SU-DHL-6 (cell line): Measurements from ENCODE around the gene TLN1.
A peak's percentile ranks its signal among the peaks of the same experiment; 100 is the strongest.

ENCODE experiments used
- H2AFZ ChIP-seq: fragments of 200-600 bp; sonication (generic); 2 replicates; pipeline ENCODE4 v1.6.1; 2014; ENCODE audit warnings: low read depth, mild to moderate bottlenecking, moderate library complexity, mixed read lengths, antibody characterized with exemption, low read length; ENCODE audit not compliant: severe bottlenecking
- H3F3A ChIP-seq: fragments of 200-600 bp; shearing (Covaris generic); 2 replicates; pipeline ENCODE4 v1.6.0; 2016; ENCODE audit warnings: antibody characterized with exemption, mild to moderate bottlenecking; ENCODE audit not compliant: insufficient read depth
- H3K27ac ChIP-seq: fragments of 200-600 bp; sonication (generic); 2 replicates; pipeline ENCODE4 v1.5.1; 2016; ENCODE audit warnings: low read depth, mild to moderate bottlenecking, low read length, moderate library complexity, mixed read lengths
- H3K27me3 ChIP-seq: fragments of 200-600 bp; sonication (generic), shearing (Covaris generic); 2 replicates; pipeline ENCODE4 v1.6.0; 2014; ENCODE audit warnings: mild to moderate bottlenecking, low read length
- H3K36me3 ChIP-seq: fragments of 200-600 bp; sonication (generic); 2 replicates; pipeline ENCODE4 v1.6.1; 2014; ENCODE audit warnings: mild to moderate bottlenecking, low read length, mixed read lengths
- H3K4me2 ChIP-seq: fragments of 300-600, 200-600 bp; shearing (Covaris generic), sonication (generic); 2 replicates; pipeline ENCODE4 v1.6.0; 2014; ENCODE audit warnings: low read length, low read depth, mild to moderate bottlenecking; ENCODE audit not compliant: poor library complexity, severe bottlenecking
- H3K4me3 ChIP-seq: fragments of 200-600 bp; sonication (generic); 2 replicates; pipeline ENCODE4 v1.5.1; 2014; ENCODE audit warnings: antibody characterized with exemption, low read length, mild to moderate bottlenecking, mixed read lengths; ENCODE audit not compliant: insufficient read depth, poor library complexity, severe bottlenecking
- H3K79me2 ChIP-seq: fragments of 200-600 bp; sonication (generic); 2 replicates; pipeline ENCODE4 v1.6.1; 2014; ENCODE audit warnings: mild to moderate bottlenecking, low read length, moderate library complexity; ENCODE audit not compliant: insufficient read depth
- H3K9ac ChIP-seq: fragments of 200-600 bp; sonication (generic); 2 replicates; pipeline ENCODE4 v1.7.0; 2014; ENCODE audit warnings: mild to moderate bottlenecking, low read length
- H3K9me2 ChIP-seq: fragments of 200-600 bp; sonication (generic); replicated peaks from 2 replicates; pipeline ENCODE4 v1.6.1; 2014; ENCODE audit warnings: low read length; ENCODE audit not compliant: insufficient read depth
- H3K9me3 ChIP-seq: fragments of 200-600 bp; sonication (generic); 2 replicates; pipeline ENCODE4 v1.6.1; 2014; ENCODE audit warnings: low read length, mixed read lengths; ENCODE audit not compliant: insufficient read depth
- H4K20me1 ChIP-seq: fragments of 200-600 bp; sonication (generic); 2 replicates; pipeline ENCODE4 v1.6.1; 2014; ENCODE audit warnings: low read depth, mild to moderate bottlenecking, antibody characterized with exemption, low read length, moderate library complexity, mixed read lengths
- EZH2phosphoT487 ChIP-seq: fragments of 200-600 bp; sonication (generic), shearing (Covaris generic); conservative IDR thresholded peaks from 2 replicates; pipeline ENCODE4 v1.6.1; 2018; ENCODE audit warnings: mild to moderate bottlenecking, antibody characterized with exemption, low read length, moderate library complexity, mixed read lengths
- TF ChIP-seq, protein P1 (sequence below): fragments of 200-600 bp; sonication (generic); IDR thresholded peaks from one replicate; pipeline ENCODE4 v1.5.1; 2017; ENCODE audit warnings: antibody characterized with exemption, mild to moderate bottlenecking, low read length, moderate library complexity; ENCODE audit not compliant: insufficient read depth, poor library complexity, severe bottlenecking

TLN1 gene

DNA sequence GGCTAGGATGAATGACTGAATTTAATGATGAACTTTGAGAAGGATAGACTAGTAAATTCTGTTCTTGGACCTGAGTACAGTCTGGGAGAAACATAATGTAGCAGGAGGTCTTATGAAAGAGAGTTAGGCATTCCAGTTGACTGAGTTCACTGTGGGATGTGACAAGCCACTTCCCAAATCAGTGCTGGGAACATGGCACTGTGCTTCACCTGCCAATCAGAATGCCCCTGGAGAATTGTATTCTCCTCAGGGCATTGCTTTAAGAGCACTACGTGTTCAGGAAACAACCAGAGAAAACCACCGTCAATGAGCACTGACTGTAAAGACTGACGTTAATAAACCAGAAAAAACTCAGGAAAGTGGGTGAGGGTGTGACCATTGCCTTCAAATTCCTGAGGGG, 72.7 kb downstream of the TLN1 start:
- peaks cover 51% of the 10 kb centered on the region for H3F3A ChIP-seq
- no peaks in the 10 kb centered on the region for H3K9me3 ChIP-seq
- H3K79me2 ChIP-seq: peaks cover 14% of the 10 kb centered on the region; the same call in 1 of the 2 replicates
- peak overlapping the region; percentile 63 for H3K4me3 ChIP-seq
- no peaks in the 10 kb centered on the region for H3K27me3 ChIP-seq
- H4K20me1 ChIP-seq: no peaks in the 10 kb centered on the region
- no peak overlapping the region for H2AFZ ChIP-seq
- H3K4me2 ChIP-seq: peak overlapping the region; percentile 67
- peak overlapping the region; percentile 65 for H3K9ac ChIP-seq
- H3K27ac ChIP-seq: peak overlapping the region; percentile 83
- H3K36me3 ChIP-seq: no peaks in the 10 kb centered on the region
- no peak for TF ChIP-seq EZH2phosphoT487
- TF ChIP-seq, protein P1, sequence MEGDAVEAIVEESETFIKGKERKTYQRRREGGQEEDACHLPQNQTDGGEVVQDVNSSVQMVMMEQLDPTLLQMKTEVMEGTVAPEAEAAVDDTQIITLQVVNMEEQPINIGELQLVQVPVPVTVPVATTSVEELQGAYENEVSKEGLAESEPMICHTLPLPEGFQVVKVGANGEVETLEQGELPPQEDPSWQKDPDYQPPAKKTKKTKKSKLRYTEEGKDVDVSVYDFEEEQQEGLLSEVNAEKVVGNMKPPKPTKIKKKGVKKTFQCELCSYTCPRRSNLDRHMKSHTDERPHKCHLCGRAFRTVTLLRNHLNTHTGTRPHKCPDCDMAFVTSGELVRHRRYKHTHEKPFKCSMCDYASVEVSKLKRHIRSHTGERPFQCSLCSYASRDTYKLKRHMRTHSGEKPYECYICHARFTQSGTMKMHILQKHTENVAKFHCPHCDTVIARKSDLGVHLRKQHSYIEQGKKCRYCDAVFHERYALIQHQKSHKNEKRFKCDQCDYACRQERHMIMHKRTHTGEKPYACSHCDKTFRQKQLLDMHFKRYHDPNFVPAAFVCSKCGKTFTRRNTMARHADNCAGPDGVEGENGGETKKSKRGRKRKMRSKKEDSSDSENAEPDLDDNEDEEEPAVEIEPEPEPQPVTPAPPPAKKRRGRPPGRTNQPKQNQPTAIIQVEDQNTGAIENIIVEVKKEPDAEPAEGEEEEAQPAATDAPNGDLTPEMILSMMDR: no peak
- H3K9me2 ChIP-seq: no peaks in the 10 kb centered on the region

DNA sequence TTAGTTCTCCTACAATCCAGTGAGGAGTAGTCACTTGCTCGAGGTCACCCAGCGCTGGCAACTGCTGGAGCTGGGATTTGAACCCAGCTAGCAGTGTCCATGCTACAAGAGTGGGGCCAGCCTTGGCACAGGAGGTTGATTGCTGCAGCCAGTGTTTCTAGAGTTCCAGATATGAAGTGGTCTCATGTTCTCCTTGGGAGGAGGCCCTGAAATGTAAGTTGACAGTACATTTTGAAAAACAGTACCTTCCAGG, 73.1 kb downstream of the TLN1 start:
- Histone ChIP-seq H3K4me3 (peak overlapping the region; percentile 63), H3K27me3 (no peaks in the 10 kb centered on the region), H4K20me1 (no peaks in the 10 kb centered on the region), H3K79me2 (peaks cover 10% of the 10 kb centered on the region; the same call in 1 of the 2 replicates), H3K4me2 (peak overlapping the region; percentile 67), H3K36me3 (no peaks in the 10 kb centered on the region), H3K9ac (peak overlapping the region; percentile 65), H3K9me2 (no peaks in the 10 kb centered on the region), H2AFZ (no peak overlapping the region), H3K27ac (peak overlapping the region; percentile 83), H3K9me3 (no peaks in the 10 kb centered on the region), H3F3A (peaks cover 46% of the 10 kb centered on the region)
- no peak for TF ChIP-seq EZH2phosphoT487
- TF ChIP-seq, protein P1: no peak

DNA sequence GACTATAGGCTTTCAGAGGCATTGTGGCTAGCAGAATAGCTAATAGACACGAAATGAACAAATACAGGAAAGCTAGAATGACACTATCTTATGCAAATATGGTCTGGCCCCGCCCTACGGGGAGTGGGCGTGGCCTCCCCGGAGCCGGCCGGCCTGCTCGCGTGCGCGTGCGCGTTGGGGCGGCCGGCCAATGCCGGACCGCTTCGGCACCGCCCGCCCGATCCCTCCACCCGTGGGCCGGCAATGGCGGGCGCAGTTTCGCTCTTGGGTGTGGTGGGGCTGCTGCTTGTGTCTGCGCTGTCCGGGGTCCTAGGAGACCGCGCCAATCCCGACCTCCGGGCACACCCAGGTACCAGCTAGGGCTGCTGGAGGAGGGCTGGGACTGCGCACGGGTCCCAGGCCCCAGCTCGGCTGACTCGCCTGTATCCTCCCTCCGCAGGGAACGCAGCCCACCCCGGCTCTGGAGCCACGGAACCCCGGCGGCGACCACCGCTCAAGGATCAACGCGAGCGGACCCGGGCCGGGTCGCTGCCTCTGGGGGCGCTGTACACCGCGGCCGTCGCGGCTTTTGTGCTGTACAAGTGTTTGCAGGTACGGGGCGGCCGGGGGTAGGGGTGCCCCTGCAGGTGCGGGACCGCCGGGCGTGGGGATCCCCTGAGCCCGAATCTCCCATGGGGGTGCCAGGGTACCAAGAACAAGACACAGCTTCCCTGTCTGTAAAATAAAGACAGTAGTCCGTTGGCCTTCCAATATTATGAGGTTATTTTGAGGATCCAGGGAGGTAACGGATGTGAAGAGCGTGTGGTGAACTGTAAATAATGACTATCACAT, 73.6 kb downstream of the TLN1 start, which contains the start of gene CCDC107:
CCDC107 (plus strand) TSS at position 156 of the 831 bp plus-strand sequence; CDS start at position 244, 88 bp downstream.
- peak within 1 kb of the TSS; percentile 67 for H3K4me2 ChIP-seq
- H3K9me2 ChIP-seq: no peaks in the 10 kb centered on the region
- peaks cover 5% of the 10 kb centered on the region; the same call in 1 of the 2 replicates for H3K79me2 ChIP-seq
- no peak for TF ChIP-seq EZH2phosphoT487
- TF ChIP-seq, protein P1: peak; percentile 94
- H3F3A ChIP-seq: peaks cover 41% of the 10 kb centered on the region
- peak within 1 kb of the TSS; percentile 63 for H3K4me3 ChIP-seq
- peak within 1 kb of the TSS; percentile 65 for H3K9ac ChIP-seq
- H3K9me3 ChIP-seq: no peaks in the 10 kb centered on the region
- H2AFZ ChIP-seq: peak within 1 kb of the TSS; percentile 30
- no peaks in the 10 kb centered on the region for H3K36me3 ChIP-seq
- no peaks in the 10 kb centered on the region for H4K20me1 ChIP-seq
- H3K27me3 ChIP-seq: no peaks in the 10 kb centered on the region
- peak within 1 kb of the TSS; percentile 83 for H3K27ac ChIP-seq
